GM19372 (cell line): ENCODE results near the gene CHST12.

Experiments used
- ATAC-seq: cut with Tn5 transposase; IDR thresholded peaks from one replicate; pipeline ENCODE4 v1.9.1; 2021; ENCODE audit warnings: mild to moderate bottlenecking, low read depth, moderate library complexity; ENCODE audit not compliant: unreplicated experiment

Gene CHST12

DNA sequence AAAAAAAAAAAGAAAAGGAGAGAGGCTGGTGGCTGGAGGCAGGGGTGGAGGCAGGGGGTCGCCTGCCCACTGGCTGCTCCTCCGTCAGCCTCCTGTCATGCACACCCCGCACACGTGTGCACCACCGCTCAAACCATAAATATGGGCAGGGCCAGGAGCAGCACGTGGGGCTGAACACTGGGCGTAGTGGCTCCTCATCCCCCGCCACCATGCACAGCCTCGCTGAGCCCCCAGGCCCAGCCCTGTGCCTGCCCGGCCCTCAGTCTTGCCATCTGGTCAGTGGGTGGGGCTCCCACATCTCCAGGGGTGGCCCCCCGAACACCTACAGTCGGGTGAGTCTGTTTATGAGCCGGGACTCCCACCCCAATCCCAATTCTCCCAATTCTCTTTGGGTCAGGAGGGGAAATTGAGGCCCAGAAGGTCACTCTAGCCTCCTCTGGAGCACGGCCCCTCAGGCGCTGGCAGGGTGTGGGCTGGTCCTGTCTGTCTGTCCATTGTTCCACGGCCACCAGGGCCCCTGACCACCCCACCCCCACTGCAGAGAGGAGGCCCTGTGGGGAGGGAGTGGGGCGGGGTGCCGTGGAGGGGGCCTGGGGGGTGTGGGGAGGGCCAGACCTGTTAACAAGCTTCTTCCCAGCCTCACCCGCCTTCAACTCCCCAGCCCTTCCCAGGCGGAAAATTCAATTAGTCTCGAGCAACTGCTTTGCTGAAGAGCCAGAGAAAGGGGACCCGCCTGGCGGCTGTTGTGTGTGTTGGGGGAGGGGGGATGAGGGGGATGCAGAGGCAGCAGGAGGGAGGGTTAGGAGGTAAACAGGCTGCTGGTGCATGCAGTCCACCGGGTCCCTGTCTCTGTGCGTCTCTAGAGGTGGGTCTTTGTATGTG, 92.2 kb downstream of the CHST12 start:
- no peak for ATAC-seq

DNA sequence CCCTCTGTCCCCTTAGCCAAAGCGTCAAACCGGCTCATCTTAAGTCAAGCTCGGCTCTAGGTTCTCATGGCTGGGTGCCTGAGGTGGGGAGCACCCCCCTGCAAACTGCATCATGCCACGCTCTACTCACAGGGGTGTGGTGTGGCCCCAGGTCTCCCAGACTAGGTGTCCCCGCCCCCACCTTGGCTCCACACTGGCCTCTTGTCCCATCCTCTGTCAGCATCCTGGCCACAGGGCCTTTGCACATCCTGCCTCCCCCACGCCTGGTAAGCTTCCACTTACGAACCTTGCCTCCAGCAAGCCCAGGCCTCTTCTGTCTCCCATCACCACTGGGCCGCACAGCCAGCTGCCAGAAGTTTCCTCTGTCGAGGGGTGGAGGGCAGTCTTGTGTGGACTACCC, 93.0 kb downstream of the CHST12 start:
- ATAC-seq: no peak

DNA sequence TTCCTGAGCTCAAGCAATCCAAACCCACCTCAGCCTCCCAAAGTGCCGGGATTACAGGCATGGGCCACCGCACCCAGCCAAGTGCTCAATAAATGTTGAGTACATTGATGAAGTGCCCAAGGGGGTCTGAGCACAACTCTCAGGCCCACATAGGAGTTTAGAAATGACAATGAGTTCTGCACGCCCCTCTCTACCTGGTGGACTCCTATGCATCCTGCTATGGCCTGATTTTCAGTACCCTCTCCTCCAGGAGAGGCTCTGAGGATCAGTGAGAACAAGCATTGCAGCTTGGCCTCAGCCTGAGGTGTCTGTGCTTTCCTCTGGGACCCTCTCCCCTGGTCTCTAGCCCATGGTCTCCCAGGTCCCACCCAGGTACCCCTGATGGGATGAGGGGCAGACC, 93.7 kb downstream of the CHST12 start:
- ATAC-seq: no peak

DNA sequence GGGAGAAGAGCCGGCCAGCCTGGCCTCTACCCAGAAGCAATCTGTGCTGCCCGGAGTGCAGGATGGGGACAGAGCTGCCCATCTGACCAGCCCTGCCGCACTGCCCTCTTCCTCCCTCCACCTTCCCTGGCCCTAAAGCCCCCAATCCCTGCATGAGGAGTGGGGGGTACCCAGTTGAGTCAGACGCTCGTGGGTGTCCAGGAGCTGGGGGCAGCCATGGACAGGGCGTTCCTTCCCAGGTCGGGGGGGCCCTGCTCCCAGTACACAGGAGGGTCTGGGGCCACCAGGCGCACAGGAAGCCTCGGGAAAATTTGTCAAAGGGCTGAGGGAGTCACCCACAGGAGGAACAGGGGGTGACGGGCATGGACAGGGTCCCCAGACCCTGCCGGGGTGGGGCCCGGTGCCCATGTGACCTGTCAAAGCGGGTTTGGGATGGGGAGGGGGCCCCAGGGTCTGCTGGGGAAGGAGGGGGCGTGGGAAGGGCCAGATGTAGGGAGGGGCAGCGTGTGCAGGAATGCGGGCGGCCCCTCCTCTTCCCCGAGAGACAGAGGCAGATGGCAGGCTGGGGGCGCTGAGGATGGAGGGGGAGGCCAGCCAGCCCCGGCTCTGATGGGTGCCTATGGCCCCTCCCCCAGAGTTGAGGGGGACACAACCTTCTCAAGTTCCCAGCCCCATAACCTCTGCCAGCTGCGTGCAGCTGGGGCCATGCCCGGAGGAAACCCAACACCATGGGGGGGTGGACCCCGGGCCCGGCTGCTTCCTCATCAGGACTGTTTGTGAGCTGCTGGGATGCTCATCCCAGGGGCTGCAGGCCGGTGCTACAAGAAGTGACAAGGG, 94.3 kb downstream of the CHST12 start:
- no peak for ATAC-seq
